OCI-LY3 (cell line): ENCODE data around the gene TMEM31.

ENCODE experiments used
- H2AFZ ChIP-seq: fragments of 200-600, 300-600 bp; shearing (Covaris generic); 2 replicates; pipeline ENCODE4 v1.6.0; 2014; ENCODE audit warnings: antibody characterized with exemption, low read depth, low read length
- H3K27ac ChIP-seq: fragments of 200-600, 300-600 bp; sonication (generic); 2 replicates; pipeline ENCODE4 v1.5.1; 2014; ENCODE audit warnings: mild to moderate bottlenecking, low read length, moderate library complexity, mixed read lengths
- H3K27me3 ChIP-seq: fragments of 200-600, 300-600 bp; sonication (generic); 2 replicates; pipeline ENCODE4 v1.6.1; 2014; ENCODE audit warnings: low read depth, low read length, mixed read lengths
- H3K36me3 ChIP-seq: fragments of 200-600, 300-600 bp; sonication (generic); replicated peaks from 2 replicates; pipeline ENCODE3; 2014; ENCODE audit warnings: low read depth, low read length, mixed read lengths
- H3K4me1 ChIP-seq: fragments of 300-600, 200-600 bp; sonication (generic); 2 replicates; pipeline ENCODE4 v1.6.1; 2014; ENCODE audit warnings: low read length, mixed read lengths
- H3K4me2 ChIP-seq: fragments of 200-600, 300-600 bp; sonication (generic); 2 replicates; pipeline ENCODE4 v1.6.1; 2014; ENCODE audit warnings: low read length, mixed read lengths
- H3K4me3 ChIP-seq: fragments of 300-600, 200-600 bp; sonication (generic); 2 replicates; pipeline ENCODE4 v1.5.1; 2014; ENCODE audit warnings: antibody characterized with exemption, mild to moderate bottlenecking, low read length, moderate library complexity
- H3K79me2 ChIP-seq: fragments of 300-600, 200-600 bp; shearing (Covaris generic); 2 replicates; pipeline ENCODE4 v1.6.1; 2014; ENCODE audit warnings: mild to moderate bottlenecking, low read length, mixed read lengths
- H3K9ac ChIP-seq: fragments of 300-600, 200-600 bp; shearing (Covaris generic); 2 replicates; pipeline ENCODE4 v1.6.0; 2014; ENCODE audit warnings: mild to moderate bottlenecking, low read length, moderate library complexity
- H3K9me3 ChIP-seq: fragments of 200-600, 300-600 bp; shearing (Covaris generic); 2 replicates; pipeline ENCODE4 v1.6.1; 2014; ENCODE audit warnings: low read length, mixed read lengths; ENCODE audit not compliant: insufficient read depth
- H4K20me1 ChIP-seq: fragments of 200-600, 300-600 bp; sonication (generic); 2 replicates; pipeline ENCODE4 v1.6.1; 2016; ENCODE audit warnings: low read length, mixed read lengths; ENCODE audit not compliant: insufficient read depth
- EZH2phosphoT487 ChIP-seq: fragments of 200-600 bp; shearing (Covaris generic); IDR thresholded peaks from 2 replicates; pipeline ENCODE4 v1.6.1; 2018; ENCODE audit warnings: antibody characterized with exemption, mixed run types, low read depth
- TF ChIP-seq, protein P1 (sequence below): fragments of 200-600, 300-600 bp; sonication (generic); IDR thresholded peaks from 2 replicates; pipeline ENCODE4 v1.5.1; 2014; ENCODE audit warnings: antibody characterized with exemption, low read length, low read depth

The TMEM31 gene

GRCh38 chrX:103674531-103675454, 35.9 kb upstream of the TMEM31 start:
- H3K4me2 ChIP-seq = no peak overlapping the region
- H3K36me3 ChIP-seq = peaks cover 35% of the 10 kb centered on the region

GRCh38 chrX:103678199-103678993, 32.3 kb upstream of the TMEM31 start:
- no peaks in the 10 kb centered on the region for H3K9me3 ChIP-seq
- no peak overlapping the region for H3K4me2 ChIP-seq
- peaks cover 11% of the 10 kb centered on the region; the same call in 1 of the 2 replicates for H4K20me1 ChIP-seq
- no peak overlapping the region for H3K9ac ChIP-seq
- H3K27ac ChIP-seq = no peak overlapping the region
- no peak overlapping the region for H2AFZ ChIP-seq
- H3K4me3 ChIP-seq = no peak overlapping the region
- H3K4me1 ChIP-seq = no peaks in the 10 kb centered on the region
- no peaks in the 10 kb centered on the region for H3K27me3 ChIP-seq
- H3K79me2 ChIP-seq = peaks cover 3% of the 10 kb centered on the region; the same call in 1 of the 2 replicates
- peaks cover 55% of the 10 kb centered on the region for H3K36me3 ChIP-seq
- TF ChIP-seq EZH2phosphoT487 = no peak
- TF ChIP-seq, protein P1, sequence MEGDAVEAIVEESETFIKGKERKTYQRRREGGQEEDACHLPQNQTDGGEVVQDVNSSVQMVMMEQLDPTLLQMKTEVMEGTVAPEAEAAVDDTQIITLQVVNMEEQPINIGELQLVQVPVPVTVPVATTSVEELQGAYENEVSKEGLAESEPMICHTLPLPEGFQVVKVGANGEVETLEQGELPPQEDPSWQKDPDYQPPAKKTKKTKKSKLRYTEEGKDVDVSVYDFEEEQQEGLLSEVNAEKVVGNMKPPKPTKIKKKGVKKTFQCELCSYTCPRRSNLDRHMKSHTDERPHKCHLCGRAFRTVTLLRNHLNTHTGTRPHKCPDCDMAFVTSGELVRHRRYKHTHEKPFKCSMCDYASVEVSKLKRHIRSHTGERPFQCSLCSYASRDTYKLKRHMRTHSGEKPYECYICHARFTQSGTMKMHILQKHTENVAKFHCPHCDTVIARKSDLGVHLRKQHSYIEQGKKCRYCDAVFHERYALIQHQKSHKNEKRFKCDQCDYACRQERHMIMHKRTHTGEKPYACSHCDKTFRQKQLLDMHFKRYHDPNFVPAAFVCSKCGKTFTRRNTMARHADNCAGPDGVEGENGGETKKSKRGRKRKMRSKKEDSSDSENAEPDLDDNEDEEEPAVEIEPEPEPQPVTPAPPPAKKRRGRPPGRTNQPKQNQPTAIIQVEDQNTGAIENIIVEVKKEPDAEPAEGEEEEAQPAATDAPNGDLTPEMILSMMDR = no peak

More at GRCh38 chrX:103674531-103675454, 35.9 kb upstream of the TMEM31 start:
- no peak for TF ChIP-seq EZH2phosphoT487
- H4K20me1 ChIP-seq = peaks cover 11% of the 10 kb centered on the region; the same call in 1 of the 2 replicates
- H3K9me3 ChIP-seq = no peaks in the 10 kb centered on the region
- H3K27me3 ChIP-seq = no peaks in the 10 kb centered on the region
- H3K27ac ChIP-seq = no peak overlapping the region
- no peak overlapping the region for H3K4me3 ChIP-seq
- 0 out of 2 replicates have a peak, but pooled peaks cover 3% of the 10 kb centered on the region for H3K79me2 ChIP-seq
- H3K4me1 ChIP-seq = no peaks in the 10 kb centered on the region
- H3K9ac ChIP-seq = no peak overlapping the region
- no peak overlapping the region for H2AFZ ChIP-seq

DNA sequence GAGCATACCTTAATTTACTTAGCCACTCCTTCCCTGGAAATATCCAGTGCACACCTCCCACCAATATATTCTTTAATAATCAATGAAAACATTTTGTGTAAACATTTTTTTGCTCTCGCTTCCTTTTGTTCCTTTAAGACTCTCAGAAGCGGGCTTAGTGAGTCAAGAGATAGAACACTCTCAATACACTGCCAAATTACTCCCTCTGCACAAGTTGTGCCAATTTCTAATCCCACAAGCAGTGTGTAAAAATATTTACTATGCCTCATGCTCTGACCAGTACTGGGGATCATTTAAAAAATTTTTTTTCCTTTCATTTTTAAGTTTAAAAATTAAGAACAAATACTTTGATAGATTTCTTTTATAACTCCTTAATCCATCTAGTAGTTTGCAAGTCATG, 29.3 kb upstream of the TMEM31 start:
- H3K4me1 ChIP-seq = peaks cover 6% of the 10 kb centered on the region; the same call in 1 of the 2 replicates
- H2AFZ ChIP-seq = no peak overlapping the region
- no peak overlapping the region for H3K4me2 ChIP-seq
- H3K36me3 ChIP-seq = peaks cover 59% of the 10 kb centered on the region
- H3K9ac ChIP-seq = no peak overlapping the region
- no peak for TF ChIP-seq EZH2phosphoT487
- TF ChIP-seq, protein P1 = no peak
- H3K27me3 ChIP-seq = no peaks in the 10 kb centered on the region
- H3K9me3 ChIP-seq = no peaks in the 10 kb centered on the region
- no peak overlapping the region for H3K4me3 ChIP-seq
- H3K79me2 ChIP-seq = peaks cover 33% of the 10 kb centered on the region
- H4K20me1 ChIP-seq = peaks cover 5% of the 10 kb centered on the region; the same call in 1 of the 2 replicates
- H3K27ac ChIP-seq = no peak overlapping the region

- Histone ChIP-seq H3K4me2 (peak overlapping the region; percentile 66), H3K79me2 (peaks cover 38% of the 10 kb centered on the region)
These were observed 25.3 kb upstream of the TMEM31 start for GRCh38 chrX:103685396-103685795.

More at GRCh38 chrX:103685396-103685795, 25.3 kb upstream of the TMEM31 start:
- 0 out of 2 replicates have a peak, but pooled peaks cover 5% of the 10 kb centered on the region for H4K20me1 ChIP-seq
- H3K4me1 ChIP-seq = peaks cover 14% of the 10 kb centered on the region
- no peak overlapping the region for H2AFZ ChIP-seq
- no peaks in the 10 kb centered on the region for H3K9me3 ChIP-seq
- peak overlapping the region; percentile 98 for H3K9ac ChIP-seq
- H3K4me3 ChIP-seq = peak overlapping the region; percentile 98
- H3K27me3 ChIP-seq = no peaks in the 10 kb centered on the region
- TF ChIP-seq EZH2phosphoT487 = no peak
- TF ChIP-seq, protein P1 = no peak
- peaks cover 32% of the 10 kb centered on the region for H3K36me3 ChIP-seq
- H3K27ac ChIP-seq = peak overlapping the region; percentile 86
